ENCODE data around the gene RIMBP2.

- TF ChIP-seq CTCF (IDR thresholded peaks at IDR 0.05; ENCODE audit: borderline replicate concordance, extremely low read depth, low read length, poor library complexity, severe bottlenecking) (no peak), EZH2 (IDR thresholded peaks at IDR 0.05; ENCODE audit: borderline replicate concordance, low read depth, low read length, severe bottlenecking) (no peak)
Measured at GRCh38 chr12:130514149-130514551, 201.9 kb downstream of the RIMBP2 start.
